T-helper 17 cell (primary cell): ENCODE measurements around the gene ZMYND15. TPM values are rescaled to one million over a fixed set of nuclear protein-coding genes. Genes with fewer than 3 reads are reported as not detected.

ENCODE experiments used
- ATAC-seq: fragments of 150-1000 bp; cut with Tn5 transposase; 2 replicates; pipeline ENCODE4 v1.10.0; 2021; ENCODE audit warnings: mild to moderate bottlenecking, moderate library complexity
- DNase-seq, 3 donors: peaks; one replicate each; pipeline versions ENCODE4 v3.0.0 to v3.0.0-alpha.2; 2020 to 2021
- H3K9me3 ChIP-seq: one replicate; pipeline ENCODE4 v1.7.0; 2013; ENCODE audit warnings: low read length, mild to moderate bottlenecking; ENCODE audit not compliant: control insufficient read depth, poor library complexity, severe bottlenecking
- H3K27ac Mint-ChIP-seq: one replicate; pipeline ENCODE4 v1.8.0; 2022; ENCODE audit warnings: mild to moderate bottlenecking, moderate library complexity, mixed read lengths
- H3K27me3 Mint-ChIP-seq: one replicate; pipeline ENCODE4 v1.8.0; 2022; ENCODE audit warnings: mixed read lengths
- H3K36me3 Mint-ChIP-seq: one replicate; pipeline ENCODE4 v1.8.0; 2022; ENCODE audit warnings: low read depth, mixed read lengths
- H3K4me1 Mint-ChIP-seq: one replicate; pipeline ENCODE4 v1.8.0; 2022; ENCODE audit warnings: mild to moderate bottlenecking, mixed read lengths
- H3K4me3 Mint-ChIP-seq: one replicate; pipeline ENCODE4 v1.8.0; 2022; ENCODE audit warnings: mild to moderate bottlenecking, moderate library complexity, mixed read lengths
- total RNA-seq, 4 donors: library from RNA in 2 of 4; stranded (reverse) in 2 of 4; gene quantifications; one replicate each; pipeline ENCODE4 v1.2.3 and lab custom pipeline; 2022 to 2026

ZMYND15 gene
- total RNA-seq, 2 donors from 2014 or later = 1.0 to 1.6 TPM

GRCh38 chr17:4720787-4721186, 18.8 kb upstream of the ZMYND15 start:
- H3K27ac Mint-ChIP-seq = peak overlapping the region; percentile 74
- H3K9me3 ChIP-seq = no peaks in the 10 kb centered on the region
- peaks cover 11% of the 10 kb centered on the region for H3K4me1 Mint-ChIP-seq
- no peak for DNase-seq
- no peaks in the 10 kb centered on the region for H3K27me3 Mint-ChIP-seq
- H3K4me3 Mint-ChIP-seq = no peak overlapping the region
- no peak for ATAC-seq
- H3K36me3 Mint-ChIP-seq = peaks cover 4% of the 10 kb centered on the region

GRCh38 chr17:4721203-4722135, 18.2 kb upstream of the ZMYND15 start:
- no peak overlapping the region for H3K4me3 Mint-ChIP-seq
- DNase-seq (no peak), ATAC-seq (peak; percentile 72)
- no peaks in the 10 kb centered on the region for H3K27me3 Mint-ChIP-seq
- H3K36me3 Mint-ChIP-seq = peaks cover 4% of the 10 kb centered on the region
- no peaks in the 10 kb centered on the region for H3K9me3 ChIP-seq
- peak overlapping the region; percentile 74 for H3K27ac Mint-ChIP-seq
- peaks cover 8% of the 10 kb centered on the region for H3K4me1 Mint-ChIP-seq

GRCh38 chr17:4722678-4723240, 16.9 kb upstream of the ZMYND15 start:
- no peaks in the 10 kb centered on the region for H3K27me3 Mint-ChIP-seq
- H3K36me3 Mint-ChIP-seq = peaks cover 4% of the 10 kb centered on the region
- peaks cover 4% of the 10 kb centered on the region for H3K4me1 Mint-ChIP-seq
- H3K4me3 Mint-ChIP-seq = no peak overlapping the region
- H3K9me3 ChIP-seq = no peaks in the 10 kb centered on the region
- H3K27ac Mint-ChIP-seq = no peak overlapping the region
- ATAC-seq (no peak), DNase-seq (no peak)

GRCh38 chr17:4724650-4725049, 15.0 kb upstream of the ZMYND15 start:
- Mint-ChIP-seq H3K4me3 (no peak overlapping the region), H3K4me1 (peaks cover 4% of the 10 kb centered on the region), H3K27ac (no peak overlapping the region), H3K27me3 (no peaks in the 10 kb centered on the region), H3K36me3 (peaks cover 3% of the 10 kb centered on the region)
- H3K9me3 ChIP-seq = no peaks in the 10 kb centered on the region
- DNase-seq = no peak
- no peak for ATAC-seq

- H3K36me3 Mint-ChIP-seq = peaks cover under 1% of the 10 kb centered on the region
- peaks cover 9% of the 10 kb centered on the region for H3K4me1 Mint-ChIP-seq
- H3K4me3 Mint-ChIP-seq = no peak overlapping the region
- ATAC-seq = no peak
- no peaks in the 10 kb centered on the region for H3K9me3 ChIP-seq
- no peaks in the 10 kb centered on the region for H3K27me3 Mint-ChIP-seq
- DNase-seq = no peak
- H3K27ac Mint-ChIP-seq = no peak overlapping the region
Measured at GRCh38 chr17:4725646-4726310, 13.9 kb upstream of the ZMYND15 start.

- DNase-seq = no peak
- no peak for ATAC-seq
- H3K4me1 Mint-ChIP-seq = peaks cover 18% of the 10 kb centered on the region
- peaks cover 3% of the 10 kb centered on the region for H3K36me3 Mint-ChIP-seq
- H3K27ac Mint-ChIP-seq = peak overlapping the region; percentile 41
- no peaks in the 10 kb centered on the region for H3K9me3 ChIP-seq
- no peak overlapping the region for H3K4me3 Mint-ChIP-seq
- H3K27me3 Mint-ChIP-seq = no peaks in the 10 kb centered on the region
Measured at GRCh38 chr17:4728124-4728523, 11.5 kb upstream of the ZMYND15 start.

- no peaks in the 10 kb centered on the region for H3K27me3 Mint-ChIP-seq
- H3K4me1 Mint-ChIP-seq = peaks cover 24% of the 10 kb centered on the region
- H3K4me3 Mint-ChIP-seq = peak overlapping the region; percentile 39
- H3K9me3 ChIP-seq = no peaks in the 10 kb centered on the region
- H3K27ac Mint-ChIP-seq = peak overlapping the region; percentile 49
- ATAC-seq (no peak), DNase-seq (no peak)
- peaks cover 3% of the 10 kb centered on the region for H3K36me3 Mint-ChIP-seq
Measured at GRCh38 chr17:4733073-4733531, 6.5 kb upstream of the ZMYND15 start.

GRCh38 chr17:4734857-4735475, 4.7 kb upstream of the ZMYND15 start:
- H3K9me3 ChIP-seq = no peaks in the 10 kb centered on the region
- H3K4me3 Mint-ChIP-seq = no peak overlapping the region
- no peak for ATAC-seq
- no peak for DNase-seq
- no peak overlapping the region for H3K27ac Mint-ChIP-seq
- no peaks in the 10 kb centered on the region for H3K27me3 Mint-ChIP-seq
- H3K36me3 Mint-ChIP-seq = peaks cover 3% of the 10 kb centered on the region
- peaks cover 30% of the 10 kb centered on the region for H3K4me1 Mint-ChIP-seq

GRCh38 chr17:4735876-4736651, 3.6 kb upstream of the ZMYND15 start:
- Mint-ChIP-seq H3K4me3 (peak overlapping the region; percentile 33), H3K27ac (no peak overlapping the region), H3K27me3 (peaks cover 6% of the 10 kb centered on the region), H3K36me3 (peaks cover 6% of the 10 kb centered on the region), H3K4me1 (peaks cover 26% of the 10 kb centered on the region)
- no peak for DNase-seq
- H3K9me3 ChIP-seq = no peaks in the 10 kb centered on the region
- ATAC-seq = no peak

GRCh38 chr17:4738136-4739121, 1.2 kb upstream of the ZMYND15 start:
- Mint-ChIP-seq H3K27me3 (peaks cover 11% of the 10 kb centered on the region), H3K4me3 (peak overlapping the region; percentile 92), H3K27ac (peak overlapping the region; percentile 82), H3K36me3 (peaks cover 4% of the 10 kb centered on the region), H3K4me1 (peaks cover 19% of the 10 kb centered on the region)
- DNase-seq (peak in 1 of 3 donors; percentile 18), ATAC-seq (peak; percentile 66)
- H3K9me3 ChIP-seq = no peaks in the 10 kb centered on the region

- peaks cover 11% of the 10 kb centered on the region for H3K27me3 Mint-ChIP-seq
- peak overlapping the region; percentile 92 for H3K4me3 Mint-ChIP-seq
- H3K4me1 Mint-ChIP-seq = peaks cover 20% of the 10 kb centered on the region
- no peaks in the 10 kb centered on the region for H3K9me3 ChIP-seq
- peaks cover 4% of the 10 kb centered on the region for H3K36me3 Mint-ChIP-seq
- peak overlapping the region; percentile 76 for H3K27ac Mint-ChIP-seq
- ATAC-seq (no peak), DNase-seq (no peak)
Measured at GRCh38 chr17:4740025-4740351, 355 bp downstream of the ZMYND15 start.

- peak overlapping the region; percentile 76 for H3K27ac Mint-ChIP-seq
- no peaks in the 10 kb centered on the region for H3K9me3 ChIP-seq
- H3K36me3 Mint-ChIP-seq = peaks cover 5% of the 10 kb centered on the region
- H3K4me3 Mint-ChIP-seq = peak overlapping the region; percentile 92
- ATAC-seq (no peak), DNase-seq (no peak)
- H3K4me1 Mint-ChIP-seq = peaks cover 21% of the 10 kb centered on the region
- peaks cover 11% of the 10 kb centered on the region for H3K27me3 Mint-ChIP-seq
Measured at GRCh38 chr17:4740584-4740983, 951 bp downstream of the ZMYND15 start.
